GM06990 (cell line): ENCODE data around the gene KSR1.
"Not testable (repeated sequence)": the region's sequence is repeated elsewhere in the genome, so short reads cannot be mapped to it uniquely, and the experiment has no call there.

Experiments
- DNase-seq: peaks from one replicate; pipeline ENCODE4 v3.0.0-alpha.2; 2011; ENCODE audit not compliant: insufficient read length; ENCODE audit errors: extremely low read depth
- H3K27me3 ChIP-seq: replicated peaks from 2 replicates; pipeline ENCODE4 v1.6.0; 2011; ENCODE audit warnings: low read length; ENCODE audit not compliant: control insufficient read depth, insufficient read depth
- H3K36me3 ChIP-seq: 2 replicates; pipeline ENCODE4 v1.5.1; 2011; ENCODE audit warnings: low read length; ENCODE audit not compliant: control insufficient read depth, insufficient read depth
- H3K4me3 ChIP-seq: replicated peaks from 2 replicates; pipeline ENCODE4 v1.5.1; 2011; ENCODE audit warnings: low read depth, mild to moderate bottlenecking, control low read depth, low read length
- CTCF ChIP-seq: IDR thresholded peaks from 2 replicates; pipeline ENCODE4 v1.5.1; 2011; ENCODE audit warnings: low read length, control low read depth, mild to moderate bottlenecking, inconsistent platforms; ENCODE audit not compliant: insufficient read depth, poor library complexity, severe bottlenecking

KSR1 gene

GRCh38 chr17:27462714-27463113 is 6.5 kb downstream of the KSR1 start:
- Histone ChIP-seq H3K4me3 (no peak overlapping the region), H3K36me3 (peaks cover 2% of the 10 kb centered on the region), H3K27me3 (no peaks in the 10 kb centered on the region)
- no peak for DNase-seq
- TF ChIP-seq CTCF: no peak

GRCh38 chr17:27463235-27463677 is 7.0 kb downstream of the KSR1 start:
- no peak for TF ChIP-seq CTCF
- H3K27me3 ChIP-seq: no peaks in the 10 kb centered on the region

GRCh38 chr17:27464019-27464418 is 7.8 kb downstream of the KSR1 start:
- H3K4me3 ChIP-seq, H3K27me3 ChIP-seq, H3K36me3 ChIP-seq, DNase-seq: not testable (repeated sequence)

More at GRCh38 chr17:27463235-27463677, 7.0 kb downstream of the KSR1 start:
- no peak for DNase-seq
- Histone ChIP-seq H3K36me3 (peaks cover 2% of the 10 kb centered on the region), H3K4me3 (no peak overlapping the region)

- no peak for TF ChIP-seq CTCF
- DNase-seq: no peak
- H3K4me3 ChIP-seq: no peak overlapping the region
- H3K27me3 ChIP-seq: no peaks in the 10 kb centered on the region
- peaks cover 2% of the 10 kb centered on the region for H3K36me3 ChIP-seq
These were observed 8.2 kb downstream of the KSR1 start for GRCh38 chr17:27464431-27464830.

- not testable (repeated sequence) for H3K27me3 ChIP-seq, DNase-seq, H3K4me3 ChIP-seq, H3K36me3 ChIP-seq
These were observed 9.6 kb downstream of the KSR1 start for GRCh38 chr17:27465875-27466274.

GRCh38 chr17:27466376-27466742 is 10.1 kb downstream of the KSR1 start:
- Histone ChIP-seq H3K27me3 (no peaks in the 10 kb centered on the region), H3K36me3 (no peaks in the 10 kb centered on the region), H3K4me3 (peak overlapping the region; percentile 2; the same call in 1 of the 2 replicates)
- no peak for TF ChIP-seq CTCF
- no peak for DNase-seq

- Histone ChIP-seq H3K4me3 (peak overlapping the region; percentile 39), H3K36me3 (no peaks in the 10 kb centered on the region), H3K27me3 (no peaks in the 10 kb centered on the region)
- TF ChIP-seq CTCF: peak; percentile 30
- DNase-seq: peak; percentile 84
These were observed 10.6 kb downstream of the KSR1 start for GRCh38 chr17:27466743-27467375.
